ENCODE data around the gene RRAS2.
A peak's percentile ranks its signal among the peaks of the same experiment; 100 is the strongest.
"Not testable (repeated sequence)": the region's sequence is repeated elsewhere in the genome, so short reads cannot be mapped to it uniquely, and the experiment has no call there.

The RRAS2 gene

DNA sequence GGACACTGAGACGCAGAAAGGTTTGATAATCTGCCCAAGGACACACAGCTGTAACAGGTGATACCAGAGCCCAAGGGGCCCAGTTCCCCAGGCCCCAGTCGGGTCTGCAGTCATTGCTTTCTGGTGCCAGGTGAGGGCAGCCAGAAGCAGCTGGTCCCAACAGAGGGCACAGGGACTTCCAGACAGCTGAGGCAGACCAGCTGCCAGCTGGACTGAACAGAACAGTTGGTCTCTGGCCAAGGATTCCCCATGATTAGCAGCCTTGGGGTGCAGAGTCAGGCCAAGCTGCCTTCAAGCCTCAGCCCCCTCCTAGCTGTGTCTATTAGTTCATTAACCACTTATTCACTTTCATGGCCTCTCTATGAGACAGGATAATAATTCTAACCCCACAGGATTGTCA is 105.6 kb downstream of the RRAS2 start:
- no peak for DNase-seq

DNA sequence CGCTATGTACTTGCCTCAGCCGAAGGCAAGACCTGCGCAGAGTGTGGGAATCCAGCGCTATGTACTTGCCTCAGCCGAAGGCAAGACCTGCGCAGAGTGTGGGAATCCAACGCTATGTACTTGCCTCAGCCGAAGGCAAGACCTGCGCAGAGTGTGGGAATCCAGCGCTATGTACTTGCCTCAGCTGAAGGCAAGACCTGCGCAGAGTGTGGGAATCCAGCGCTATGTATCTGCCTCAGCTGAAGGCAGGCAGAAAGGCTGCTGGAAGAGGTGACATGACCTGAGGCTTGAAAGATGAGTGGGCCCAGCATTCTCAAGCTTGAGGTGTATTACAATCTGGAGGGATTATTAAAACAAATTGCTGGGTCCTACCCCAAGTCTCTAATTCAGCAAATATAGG is 106.5 kb downstream of the RRAS2 start:
- DNase-seq = not testable (repeated sequence)

DNA sequence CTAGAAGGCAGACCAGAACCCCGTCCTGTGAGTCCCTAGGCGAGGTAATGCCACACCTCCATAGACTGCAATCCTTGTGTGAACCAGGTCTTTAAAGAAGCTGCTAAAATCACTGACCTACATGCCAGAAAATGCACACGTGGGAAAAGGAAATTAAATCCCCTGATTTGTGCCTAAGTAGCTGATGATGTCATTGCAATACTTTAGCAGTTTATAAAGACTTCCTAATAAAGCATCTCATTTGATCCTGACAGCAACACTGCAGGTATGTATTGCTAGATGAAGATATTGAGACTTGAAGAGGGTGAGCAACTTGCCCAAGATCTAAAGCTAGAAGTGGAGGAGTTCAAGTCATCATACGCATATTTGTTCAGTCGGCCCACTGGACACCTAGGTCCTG is 107.2 kb downstream of the RRAS2 start:
- no peak for DNase-seq

DNA sequence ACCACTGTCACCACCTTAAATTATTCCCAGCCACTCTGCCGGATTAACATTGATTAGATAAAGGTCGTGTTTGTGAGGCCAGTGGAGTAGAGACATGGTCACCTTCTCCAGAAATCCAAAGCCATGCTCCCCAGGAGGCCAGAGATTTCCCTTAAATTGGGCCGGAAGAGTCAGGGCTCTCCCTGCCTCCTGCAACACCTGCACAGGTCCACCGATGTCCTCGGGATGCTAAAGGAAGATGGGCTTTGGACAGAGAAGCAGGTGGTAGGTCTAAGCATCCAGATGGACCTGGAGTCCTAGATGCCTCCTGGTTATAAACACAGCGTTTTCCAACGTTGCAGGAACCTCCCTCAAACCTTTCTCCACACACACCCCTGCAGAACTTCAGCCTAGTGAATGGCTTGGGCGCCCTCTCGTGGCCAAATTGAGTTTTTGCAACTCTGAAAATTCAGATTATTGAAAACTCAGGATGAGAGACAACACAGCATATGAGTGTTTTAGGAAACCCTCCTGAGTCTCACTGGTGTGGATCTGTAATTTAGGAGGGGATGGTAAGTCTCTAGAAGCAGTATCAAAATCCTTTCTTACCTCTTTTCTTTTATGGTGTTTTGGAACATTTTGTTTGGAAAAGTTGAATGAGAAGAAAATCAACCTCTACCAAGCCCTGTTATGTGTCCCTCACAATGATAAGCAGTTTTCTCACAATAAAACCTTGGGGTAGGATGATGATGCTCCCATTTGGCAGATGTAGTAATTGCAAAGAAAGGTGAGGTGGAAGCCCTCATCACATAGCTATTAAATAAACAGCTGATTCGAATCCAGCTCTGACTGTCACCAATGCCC is 109.6 kb downstream of the RRAS2 start:
- DNase-seq = peak; percentile 64

DNA sequence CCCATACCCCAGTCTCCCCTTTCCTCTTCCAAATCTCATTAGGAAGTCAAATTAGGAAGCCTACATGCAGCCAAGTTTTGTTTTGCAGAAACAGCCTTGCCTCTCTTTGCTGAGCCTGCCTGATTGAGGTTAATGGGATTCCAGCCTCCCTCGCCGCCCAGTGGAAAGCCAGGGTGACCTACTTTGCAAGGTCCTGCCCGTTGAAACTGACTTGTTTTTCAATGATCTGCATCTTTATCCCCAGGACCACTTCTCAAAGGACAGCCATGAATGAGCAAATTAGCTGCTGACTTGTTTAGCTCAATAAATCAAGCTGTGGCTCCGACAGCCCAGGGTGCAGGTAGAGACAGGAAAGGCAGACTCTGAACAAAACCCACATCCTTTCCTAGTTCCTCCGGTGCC is 110.4 kb downstream of the RRAS2 start:
- DNase-seq = peak; percentile 19

DNA sequence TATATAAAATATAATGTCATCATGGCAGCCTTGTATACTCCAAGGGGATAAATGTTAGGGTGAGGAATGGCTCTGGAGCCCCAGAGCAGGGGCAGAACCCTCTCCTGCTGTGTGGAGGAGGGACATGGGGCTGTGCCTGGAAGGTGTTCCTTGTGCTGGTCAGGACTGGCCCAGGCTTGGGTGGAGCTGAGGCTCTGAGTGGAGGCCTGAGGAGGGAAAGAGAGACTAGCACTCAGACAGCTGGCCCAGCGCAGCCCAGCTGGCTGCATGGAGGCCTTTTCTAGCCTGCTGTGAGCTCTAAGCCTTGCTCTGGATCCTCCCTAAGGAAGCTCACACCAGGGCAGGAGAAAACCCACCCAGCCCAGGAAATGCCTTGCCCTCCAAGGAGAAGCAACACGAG is 113.5 kb downstream of the RRAS2 start:
- DNase-seq = no peak

DNA sequence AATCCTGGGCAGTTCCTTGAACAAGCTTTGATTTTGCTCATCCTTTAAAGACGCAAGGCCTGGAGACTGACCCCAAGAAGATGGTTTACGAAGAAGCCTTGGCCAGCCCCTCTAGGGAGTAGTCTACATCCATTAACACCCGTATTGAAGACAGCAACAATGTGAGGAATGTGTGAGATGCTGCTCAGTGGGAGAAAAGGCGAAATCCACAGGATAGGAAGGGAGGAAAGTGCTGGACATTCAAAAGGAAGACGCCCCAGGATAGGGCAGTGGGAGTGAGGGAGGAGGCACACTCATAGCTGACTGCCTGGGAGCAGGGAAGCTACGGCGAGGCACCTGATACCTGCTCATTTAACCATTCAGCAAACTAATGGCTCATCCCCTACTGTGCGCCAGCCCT is 114.1 kb downstream of the RRAS2 start:
- no peak for DNase-seq

DNA sequence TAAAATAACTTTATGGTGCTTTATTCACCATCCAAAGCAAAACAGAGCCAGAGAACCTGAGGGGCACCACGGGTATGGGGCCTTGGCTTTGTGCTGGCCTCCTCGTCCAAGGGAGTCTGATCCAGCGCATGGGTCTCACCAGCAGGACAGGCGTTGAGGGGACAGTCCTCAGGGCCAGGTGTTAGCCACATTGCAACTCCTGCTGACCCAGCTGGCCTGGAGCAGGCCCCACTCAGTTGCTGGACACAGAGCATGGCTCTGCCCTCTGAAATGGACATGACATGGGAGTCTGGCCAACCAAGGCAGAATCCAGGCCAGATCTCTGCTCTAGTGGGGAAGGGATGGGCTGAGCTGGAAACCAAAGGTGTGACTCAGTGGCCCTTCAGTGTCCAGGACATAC is 116.2 kb downstream of the RRAS2 start:
- DNase-seq = no peak

DNA sequence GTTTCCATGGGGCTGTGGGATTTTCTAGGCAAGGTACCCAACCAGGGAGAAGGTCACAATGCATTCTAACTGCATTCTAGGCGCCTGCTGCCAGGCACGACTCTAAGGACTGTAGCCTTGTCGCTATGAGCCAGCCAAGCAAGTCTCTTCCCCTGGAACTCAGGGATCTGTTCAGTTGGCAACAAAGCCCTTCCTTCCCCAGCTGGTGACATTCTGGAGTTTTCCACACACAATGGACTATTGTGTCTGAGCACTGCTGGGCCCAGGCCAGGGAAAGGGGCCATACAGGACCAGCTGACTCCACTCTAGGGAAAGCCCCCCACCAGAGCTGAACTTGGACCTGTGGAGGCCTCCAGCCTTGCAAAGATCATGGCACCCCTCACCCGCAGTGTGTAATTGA is 116.8 kb downstream of the RRAS2 start:
- no peak for DNase-seq

DNA sequence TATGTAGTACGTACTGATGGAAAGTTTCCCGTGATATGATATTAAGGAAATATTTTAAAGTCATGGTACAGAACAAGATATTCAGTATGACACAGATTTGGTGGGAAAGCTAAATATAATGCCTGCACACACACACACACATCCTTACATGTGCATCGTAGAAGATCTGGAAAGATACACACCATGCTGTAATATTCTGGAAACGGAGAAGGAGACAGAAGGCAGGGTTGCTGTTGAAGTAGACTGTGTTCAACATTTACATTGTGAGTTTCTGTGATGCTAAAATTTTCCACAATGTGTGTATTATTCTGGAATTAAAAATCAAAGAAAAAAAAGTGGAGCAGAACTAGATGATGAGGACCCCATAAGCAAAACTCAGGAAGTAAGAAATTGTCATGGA is 118.0 kb downstream of the RRAS2 start:
- no peak for DNase-seq

DNA sequence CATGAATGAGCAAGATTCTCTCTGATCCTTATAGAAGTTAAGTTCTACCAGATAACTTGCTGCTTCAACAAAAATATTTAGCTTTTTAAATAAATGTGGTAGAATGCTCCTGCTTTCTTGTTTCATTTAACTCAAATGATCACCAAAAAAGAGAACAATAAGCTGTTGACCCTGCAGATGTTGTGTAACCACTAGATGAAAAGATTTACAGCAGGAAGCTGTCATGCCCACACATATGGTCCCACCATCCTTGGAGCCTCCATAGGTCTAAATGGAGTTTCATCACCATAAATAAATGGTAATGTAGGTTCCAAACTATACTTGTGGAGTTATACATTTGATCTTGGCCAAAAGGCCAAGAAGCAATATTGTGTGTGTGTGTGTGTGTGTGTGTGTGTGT is 118.8 kb downstream of the RRAS2 start:
- DNase-seq = no peak

DNA sequence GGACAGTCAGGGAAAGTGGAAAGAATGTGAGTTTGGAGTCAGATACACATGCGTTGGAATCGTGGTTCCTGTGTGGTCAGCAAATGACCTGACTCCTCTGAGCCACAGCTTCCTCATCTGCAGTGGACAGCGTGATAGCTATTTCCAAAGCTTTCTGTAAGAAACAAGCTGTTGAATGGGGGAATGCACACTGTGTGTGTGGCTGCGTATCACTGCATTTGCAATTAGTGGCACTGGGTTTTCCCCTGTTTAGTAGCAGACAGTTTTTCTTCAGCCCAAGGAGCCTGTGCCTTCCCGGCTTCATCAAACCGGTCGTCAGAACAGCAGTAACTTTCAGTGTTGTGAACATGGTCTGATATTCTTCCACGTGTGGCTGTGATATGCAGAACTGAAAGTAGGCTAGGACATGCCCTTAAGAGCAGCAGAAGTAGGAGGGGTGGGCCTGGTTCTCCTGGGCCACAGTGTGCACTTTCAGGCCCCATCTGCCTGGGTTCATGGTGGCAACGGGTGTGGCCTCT is 121.5 kb downstream of the RRAS2 start:
- peak; percentile 3 for DNase-seq

DNA sequence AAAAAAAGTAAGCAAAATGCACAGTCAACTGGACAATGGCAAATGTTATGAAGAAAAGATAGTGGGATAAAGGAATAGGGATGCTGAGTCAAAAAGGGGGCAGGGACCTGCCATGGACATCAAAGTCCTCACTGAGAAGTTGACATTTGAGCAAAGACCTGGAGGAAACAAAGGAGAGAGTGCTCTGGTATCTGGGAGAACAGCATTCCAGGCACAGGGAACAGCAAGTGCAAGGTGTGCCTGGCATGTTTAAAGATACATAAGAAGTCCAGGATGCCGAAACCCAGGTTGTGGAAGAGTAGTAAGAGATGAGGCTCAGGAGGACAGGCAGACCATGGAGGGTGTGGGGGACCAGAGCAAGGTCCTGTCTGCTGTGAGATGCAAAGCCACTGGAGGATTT is 123.3 kb downstream of the RRAS2 start:
- DNase-seq = no peak

DNA sequence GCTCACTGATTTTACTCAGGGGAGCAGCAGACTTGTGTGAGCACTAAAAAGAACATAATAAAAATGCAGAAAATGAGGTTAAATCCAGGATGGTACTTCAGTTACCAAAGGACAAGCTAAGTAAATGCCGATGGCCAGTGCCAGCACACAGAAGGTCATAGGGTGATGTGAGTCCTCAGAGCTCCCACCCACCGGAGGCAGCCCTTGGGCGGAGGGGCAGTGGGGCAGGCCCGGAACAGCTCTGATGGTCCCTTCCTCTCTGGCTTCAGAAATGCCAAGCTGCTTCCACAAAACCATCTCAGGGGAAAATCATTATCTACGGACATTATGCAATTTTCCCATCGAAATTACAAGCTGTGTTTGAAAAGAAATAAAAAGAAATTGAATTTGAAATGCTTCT is 124.5 kb downstream of the RRAS2 start:
- no peak for DNase-seq

DNA sequence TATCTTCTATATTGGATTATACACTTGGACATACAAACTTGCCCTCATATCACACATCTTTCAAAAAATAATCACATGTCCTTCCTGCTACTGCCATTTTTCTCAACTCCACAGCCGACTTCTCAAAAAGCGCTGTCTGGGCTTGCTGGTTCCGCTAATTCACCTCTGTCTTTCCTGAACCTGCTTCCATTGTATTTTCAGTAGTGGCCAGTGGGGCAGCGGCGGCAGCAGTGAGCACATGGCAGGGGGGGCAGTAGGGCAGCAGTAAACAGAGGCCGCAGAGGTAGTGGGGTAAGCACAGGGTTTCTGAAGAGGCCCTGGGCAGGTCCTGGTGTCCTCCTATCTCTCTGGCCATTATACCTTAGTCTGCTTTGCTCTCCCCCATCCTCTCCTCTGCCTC is 126.3 kb downstream of the RRAS2 start:
- no peak for DNase-seq

DNA sequence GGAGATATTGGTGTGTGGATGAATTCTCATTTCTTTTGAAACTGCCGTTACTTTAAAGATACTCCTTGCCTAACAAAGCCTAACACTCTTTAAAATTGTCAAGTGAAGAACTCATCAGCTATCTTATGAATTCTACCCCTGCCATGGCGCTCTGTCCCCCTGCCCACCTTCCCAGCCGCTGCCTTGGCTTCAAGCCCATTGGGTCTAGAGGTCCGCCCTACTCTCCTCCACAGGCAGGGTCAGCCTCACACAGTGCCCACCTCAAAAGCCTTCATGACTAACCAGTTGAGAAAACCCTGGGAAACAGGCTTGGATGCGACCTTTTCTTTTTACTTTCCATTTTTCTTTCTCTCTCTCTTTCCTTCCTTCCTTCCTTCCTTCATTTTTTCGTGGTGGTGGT is 128.6 kb downstream of the RRAS2 start:
- DNase-seq = no peak

DNA sequence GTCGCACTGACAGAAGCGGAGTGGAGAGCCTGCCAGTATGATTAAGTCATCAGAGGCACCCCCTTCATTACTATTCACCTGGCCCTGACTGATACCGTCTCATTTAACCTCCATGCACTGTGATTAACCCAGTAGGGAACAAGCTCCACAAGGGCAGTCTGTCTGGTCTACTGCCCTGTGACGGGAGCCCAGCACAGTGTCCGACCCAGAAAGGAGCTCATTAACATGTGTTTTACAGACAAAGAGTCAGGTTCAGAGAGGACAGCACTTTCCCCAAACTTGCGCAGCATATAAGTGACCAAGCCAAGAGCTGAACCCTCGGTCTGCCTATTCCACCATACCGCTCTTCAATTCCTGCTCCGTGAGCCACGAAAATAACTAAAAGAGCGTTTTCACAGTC is 129.5 kb downstream of the RRAS2 start:
- no peak for DNase-seq

DNA sequence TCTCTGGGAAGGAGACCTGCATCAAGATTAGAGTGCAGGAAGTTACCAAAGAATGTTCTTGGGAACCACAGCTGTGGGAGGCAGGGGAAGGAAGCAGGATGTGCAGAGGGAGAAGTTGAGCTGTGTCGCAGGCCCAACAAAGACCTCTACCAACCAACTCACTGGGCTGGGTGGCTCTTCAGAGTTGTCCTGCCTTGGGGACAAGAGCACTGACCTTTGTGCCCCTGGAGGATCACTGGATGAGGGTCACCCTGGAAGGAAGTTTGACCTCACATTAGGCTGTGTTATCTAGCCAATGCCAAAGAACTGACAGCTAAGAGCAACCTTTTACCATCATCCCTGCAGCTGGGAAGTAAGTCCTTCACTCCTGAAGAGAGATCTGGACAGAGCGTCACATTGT is 130.6 kb downstream of the RRAS2 start:
- DNase-seq = no peak

Data from CD4-positive, alpha-beta T cell treated with Interleukin-4 for 4 hours (primary cell).